ENCODE data around the gene GALNT14. TPM values are rescaled to one million over a fixed set of nuclear protein-coding genes. Genes with fewer than 3 reads are reported as not detected.
A peak's percentile ranks its signal among the peaks of the same experiment; 100 is the strongest.

Gene GALNT14
- total RNA-seq, 1 donor from 2014 or later = 54.6 TPM

DNA sequence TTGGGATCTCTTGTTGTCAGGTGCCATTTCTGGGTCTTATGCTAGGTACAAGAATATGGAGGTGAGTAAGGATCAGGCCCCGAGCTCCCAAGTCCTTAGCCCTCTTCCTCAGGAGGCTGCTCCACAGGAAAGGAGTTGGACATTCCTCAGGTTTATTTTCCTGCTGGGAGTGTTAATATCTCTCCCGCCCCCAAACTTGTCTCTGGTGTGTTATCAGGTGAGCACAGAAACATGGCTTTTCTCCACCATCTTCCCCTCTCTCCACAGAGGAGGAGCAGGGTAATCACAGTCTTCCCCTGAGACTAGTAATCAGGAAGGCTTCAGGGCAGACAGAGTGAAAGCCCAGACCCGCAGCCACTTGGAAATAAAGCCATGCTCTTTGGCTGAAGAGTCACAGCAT is 257.7 kb downstream of the GALNT14 start:
- Histone ChIP-seq H3K4me3 (ENCODE audit: low read depth, low read length) (no peak overlapping the region), H3K27me3 (ENCODE audit: control insufficient read depth, insufficient read depth, low read length) (no peaks in the 10 kb centered on the region), H3K36me3 (ENCODE audit: control insufficient read depth, insufficient read depth, low read length) (no peaks in the 10 kb centered on the region)
- DNase-seq (ENCODE audit: low read depth) = no peak
- TF ChIP-seq, protein P1, sequence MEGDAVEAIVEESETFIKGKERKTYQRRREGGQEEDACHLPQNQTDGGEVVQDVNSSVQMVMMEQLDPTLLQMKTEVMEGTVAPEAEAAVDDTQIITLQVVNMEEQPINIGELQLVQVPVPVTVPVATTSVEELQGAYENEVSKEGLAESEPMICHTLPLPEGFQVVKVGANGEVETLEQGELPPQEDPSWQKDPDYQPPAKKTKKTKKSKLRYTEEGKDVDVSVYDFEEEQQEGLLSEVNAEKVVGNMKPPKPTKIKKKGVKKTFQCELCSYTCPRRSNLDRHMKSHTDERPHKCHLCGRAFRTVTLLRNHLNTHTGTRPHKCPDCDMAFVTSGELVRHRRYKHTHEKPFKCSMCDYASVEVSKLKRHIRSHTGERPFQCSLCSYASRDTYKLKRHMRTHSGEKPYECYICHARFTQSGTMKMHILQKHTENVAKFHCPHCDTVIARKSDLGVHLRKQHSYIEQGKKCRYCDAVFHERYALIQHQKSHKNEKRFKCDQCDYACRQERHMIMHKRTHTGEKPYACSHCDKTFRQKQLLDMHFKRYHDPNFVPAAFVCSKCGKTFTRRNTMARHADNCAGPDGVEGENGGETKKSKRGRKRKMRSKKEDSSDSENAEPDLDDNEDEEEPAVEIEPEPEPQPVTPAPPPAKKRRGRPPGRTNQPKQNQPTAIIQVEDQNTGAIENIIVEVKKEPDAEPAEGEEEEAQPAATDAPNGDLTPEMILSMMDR (IDR thresholded peaks at IDR 0.05; ENCODE audit: insufficient read depth, low read length, poor library complexity, severe bottlenecking) = no peak

DNA sequence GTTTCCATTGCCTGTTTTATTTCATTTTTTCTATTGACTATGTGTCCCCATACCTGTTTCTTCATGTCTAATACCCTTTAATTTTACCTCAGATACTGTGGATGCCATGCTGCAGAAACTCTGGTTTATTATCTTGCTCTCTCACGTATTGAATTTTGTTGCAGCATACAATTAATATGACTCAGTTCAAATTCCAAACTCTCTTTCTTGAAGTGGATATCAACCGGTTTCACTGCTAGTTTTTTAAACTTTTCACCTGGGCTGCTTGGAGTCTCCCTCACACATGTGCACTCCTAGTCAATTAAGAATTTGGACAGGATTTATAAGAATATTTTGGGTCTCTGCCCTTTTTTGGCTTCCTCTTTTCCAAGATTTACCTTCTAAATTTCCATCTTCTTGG is 260.4 kb downstream of the GALNT14 start:
- H3K4me3 ChIP-seq (ENCODE audit: low read depth, low read length) = no peak overlapping the region
- TF ChIP-seq, protein P1 (IDR thresholded peaks at IDR 0.05; ENCODE audit: insufficient read depth, low read length, poor library complexity, severe bottlenecking) = no peak
- H3K27me3 ChIP-seq (ENCODE audit: control insufficient read depth, insufficient read depth, low read length) = no peaks in the 10 kb centered on the region
- DNase-seq (ENCODE audit: low read depth) = no peak
- no peaks in the 10 kb centered on the region for H3K36me3 ChIP-seq (ENCODE audit: control insufficient read depth, insufficient read depth, low read length)

DNA sequence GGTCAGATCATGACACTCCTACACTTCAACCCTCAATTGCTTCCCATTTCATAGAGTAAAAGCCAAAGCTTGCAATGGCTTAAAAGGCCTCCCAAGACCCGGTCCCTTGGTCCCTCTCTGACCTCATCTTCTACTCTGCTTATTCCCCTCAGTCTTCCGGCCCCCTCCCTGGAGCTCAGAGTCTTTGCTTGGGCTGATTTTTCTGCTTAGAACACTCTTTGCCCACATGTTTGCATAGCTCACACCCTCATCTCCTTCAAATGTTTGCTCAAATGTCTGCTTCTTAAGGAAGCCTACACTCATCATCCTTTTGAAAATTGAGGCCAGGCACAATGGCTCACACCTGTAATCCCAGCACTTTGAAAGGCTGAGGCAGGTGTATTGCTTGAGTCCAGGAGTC is 265.4 kb downstream of the GALNT14 start:
- no peaks in the 10 kb centered on the region for H3K36me3 ChIP-seq (ENCODE audit: control insufficient read depth, insufficient read depth, low read length)
- TF ChIP-seq, protein P1 (IDR thresholded peaks at IDR 0.05; ENCODE audit: insufficient read depth, low read length, poor library complexity, severe bottlenecking) = no peak
- H3K27me3 ChIP-seq (ENCODE audit: control insufficient read depth, insufficient read depth, low read length) = no peaks in the 10 kb centered on the region
- no peak for DNase-seq (ENCODE audit: low read depth)
- H3K4me3 ChIP-seq (ENCODE audit: low read depth, low read length) = no peak overlapping the region

DNA sequence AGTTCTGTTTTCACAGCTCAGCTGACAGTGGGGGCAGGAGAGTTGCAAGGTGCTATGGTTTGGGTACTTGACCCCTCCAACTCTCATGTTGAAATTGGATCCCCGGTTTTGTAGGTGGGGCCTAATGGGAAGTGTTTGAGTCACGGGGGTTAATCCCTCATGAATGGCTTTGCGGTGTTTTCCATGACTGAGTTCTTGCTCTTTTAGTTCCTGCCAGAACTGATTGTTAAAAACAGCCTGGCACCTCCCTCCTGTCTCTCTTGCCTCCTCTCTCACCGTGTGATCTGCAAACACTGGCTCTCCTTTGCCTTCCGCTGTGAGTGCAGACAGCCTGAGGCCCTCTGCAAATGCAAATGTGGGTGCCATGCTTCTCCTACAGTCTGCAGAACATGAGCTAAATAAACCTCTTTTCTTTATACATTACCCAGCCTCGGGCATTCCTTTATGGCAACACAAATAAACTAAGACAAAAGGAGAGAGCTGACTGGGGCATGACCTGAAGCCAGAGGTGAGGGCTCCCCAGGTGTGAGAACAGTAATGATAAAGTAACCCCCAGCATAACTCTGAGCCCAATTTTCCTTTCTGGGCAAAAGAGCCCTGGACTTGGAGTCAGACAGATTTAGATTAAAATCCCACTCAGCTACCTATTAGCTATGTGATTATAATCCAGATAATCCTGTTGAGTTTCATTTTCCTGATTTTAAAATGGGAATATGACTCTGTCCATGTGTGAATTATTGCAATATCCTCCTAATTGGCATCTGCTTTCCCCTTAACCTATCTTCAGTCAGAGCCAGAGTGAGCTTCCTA is 266.1 kb downstream of the GALNT14 start:
- TF ChIP-seq, protein P1 (IDR thresholded peaks at IDR 0.05; ENCODE audit: insufficient read depth, low read length, poor library complexity, severe bottlenecking) = no peak
- DNase-seq (ENCODE audit: low read depth) = peak; percentile 90
- Histone ChIP-seq H3K36me3 (ENCODE audit: control insufficient read depth, insufficient read depth, low read length) (no peaks in the 10 kb centered on the region), H3K4me3 (ENCODE audit: low read depth, low read length) (no peak overlapping the region), H3K27me3 (ENCODE audit: control insufficient read depth, insufficient read depth, low read length) (no peaks in the 10 kb centered on the region)

DNA sequence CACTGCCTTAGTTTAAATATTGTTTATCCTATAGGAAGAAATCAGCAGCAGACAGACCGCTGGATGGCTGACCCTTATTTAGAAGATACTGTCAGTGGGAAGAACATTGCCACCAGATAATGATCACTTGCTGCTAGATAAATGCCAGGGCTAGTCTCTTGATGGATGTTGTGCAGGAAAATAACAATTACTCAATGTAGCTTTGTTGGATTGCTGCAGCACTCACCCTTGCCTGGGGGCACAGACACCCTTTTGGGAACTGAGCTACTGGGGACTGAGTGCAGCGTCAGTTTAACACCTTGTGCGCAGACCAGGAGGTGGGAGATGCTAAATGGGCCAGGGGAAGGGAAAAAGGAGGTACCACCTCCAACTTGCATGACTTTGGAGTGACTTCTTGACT is 266.8 kb downstream of the GALNT14 start:
- DNase-seq (ENCODE audit: low read depth) = no peak
- Histone ChIP-seq H3K27me3 (ENCODE audit: control insufficient read depth, insufficient read depth, low read length) (no peaks in the 10 kb centered on the region), H3K36me3 (ENCODE audit: control insufficient read depth, insufficient read depth, low read length) (no peaks in the 10 kb centered on the region), H3K4me3 (ENCODE audit: low read depth, low read length) (no peak overlapping the region)
- TF ChIP-seq, protein P1 (IDR thresholded peaks at IDR 0.05; ENCODE audit: insufficient read depth, low read length, poor library complexity, severe bottlenecking) = no peak

DNA sequence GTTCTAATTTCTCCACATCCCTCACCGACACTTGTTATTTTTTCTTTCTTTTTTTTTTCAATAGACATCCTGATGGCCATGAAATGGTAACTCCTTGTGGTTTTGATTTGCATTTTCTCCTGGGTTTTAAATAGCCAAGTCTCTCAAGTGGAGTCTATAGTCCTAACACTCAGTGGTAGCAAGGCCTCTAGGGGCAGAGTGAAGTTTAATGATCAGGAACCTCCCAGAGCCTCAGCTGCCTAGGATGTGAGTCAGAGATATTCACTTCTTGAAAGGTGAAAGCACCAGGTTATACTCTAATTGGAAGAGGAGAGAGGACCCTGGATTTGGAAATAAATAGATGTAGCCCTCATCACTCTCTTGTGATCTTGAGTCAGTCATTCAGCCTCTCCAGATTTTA is 268.3 kb downstream of the GALNT14 start:
- peak; percentile 66 for DNase-seq (ENCODE audit: low read depth)
- TF ChIP-seq, protein P1 (IDR thresholded peaks at IDR 0.05; ENCODE audit: insufficient read depth, low read length, poor library complexity, severe bottlenecking) = peak; percentile 35
- Histone ChIP-seq H3K4me3 (ENCODE audit: low read depth, low read length) (no peak overlapping the region), H3K27me3 (ENCODE audit: control insufficient read depth, insufficient read depth, low read length) (no peaks in the 10 kb centered on the region), H3K36me3 (ENCODE audit: control insufficient read depth, insufficient read depth, low read length) (no peaks in the 10 kb centered on the region)

All from kidney epithelial cell (primary cell).